Ureter (tissue), 1 donor: ENCODE results near the gene GNB1L. TPM values are rescaled to one million over a fixed set of nuclear protein-coding genes. Genes with fewer than 3 reads are reported as not detected.
A peak's percentile ranks its signal among the peaks of the same experiment; 100 is the strongest.

Experiments used
- DNase-seq: peaks from one replicate; pipeline ENCODE4 v3.0.0-alpha.2; 2020; ENCODE audit warnings: low spot score
- total RNA-seq: library from RNA; stranded (reverse); gene quantifications from one replicate; pipeline ENCODE4 v1.2.4, GENCODE V29; 2023
- donor health status: DM: yes; HTN: yes; CAD: no.

Gene GNB1L
- total RNA-seq, 1 donor from 2014 or later, result 6.0 TPM

DNA sequence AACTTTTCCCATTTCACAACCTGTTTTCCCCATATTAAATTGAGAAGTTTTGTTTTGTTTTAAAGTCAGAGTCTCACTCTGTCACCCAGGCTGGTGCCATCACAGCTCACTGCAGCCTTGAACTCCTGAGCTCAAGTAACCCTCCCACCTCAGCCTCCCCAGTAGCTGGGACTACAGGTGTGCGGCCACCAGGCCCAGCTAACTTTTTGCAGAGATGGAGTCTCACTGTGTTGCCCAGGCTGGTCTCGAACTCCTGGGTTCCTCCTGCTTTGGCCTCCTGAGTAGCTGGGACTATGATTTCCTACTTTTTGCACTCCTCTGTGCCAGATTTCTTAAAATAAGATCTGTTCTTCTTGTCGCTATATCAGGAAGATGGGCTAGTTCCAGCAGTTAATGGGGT, 44.9 kb downstream of the GNB1L start:
- DNase-seq, result no peak

DNA sequence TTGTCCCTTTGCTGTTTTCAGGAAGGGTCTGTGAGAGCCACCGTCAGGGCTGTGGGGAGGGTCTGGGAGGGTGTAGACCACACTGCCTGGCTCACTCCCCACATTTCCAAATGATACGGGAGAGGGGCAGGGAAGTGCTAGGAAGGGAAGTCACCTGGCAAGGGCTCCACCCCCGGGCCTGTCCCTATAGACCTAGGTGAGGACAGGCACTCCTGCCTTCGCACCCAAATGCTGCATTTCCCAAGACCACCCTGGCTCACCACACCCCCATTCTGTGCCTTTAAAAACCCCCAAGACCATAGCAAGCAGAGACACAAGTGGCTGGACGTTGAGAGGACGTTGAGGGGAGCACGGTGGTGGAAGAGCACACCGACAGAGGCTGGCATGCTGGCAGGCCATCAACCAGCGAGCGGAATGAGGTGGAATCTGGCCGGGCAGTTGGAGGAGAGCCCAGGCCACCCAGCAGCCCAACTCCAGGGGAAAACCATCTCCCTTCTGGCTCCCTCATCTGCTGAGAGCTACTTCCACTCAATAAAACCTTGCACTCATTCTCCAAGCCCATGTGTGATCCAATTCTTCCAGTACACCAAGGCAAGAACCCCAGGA, 45.7 kb downstream of the GNB1L start:
- DNase-seq, result no peak

DNA sequence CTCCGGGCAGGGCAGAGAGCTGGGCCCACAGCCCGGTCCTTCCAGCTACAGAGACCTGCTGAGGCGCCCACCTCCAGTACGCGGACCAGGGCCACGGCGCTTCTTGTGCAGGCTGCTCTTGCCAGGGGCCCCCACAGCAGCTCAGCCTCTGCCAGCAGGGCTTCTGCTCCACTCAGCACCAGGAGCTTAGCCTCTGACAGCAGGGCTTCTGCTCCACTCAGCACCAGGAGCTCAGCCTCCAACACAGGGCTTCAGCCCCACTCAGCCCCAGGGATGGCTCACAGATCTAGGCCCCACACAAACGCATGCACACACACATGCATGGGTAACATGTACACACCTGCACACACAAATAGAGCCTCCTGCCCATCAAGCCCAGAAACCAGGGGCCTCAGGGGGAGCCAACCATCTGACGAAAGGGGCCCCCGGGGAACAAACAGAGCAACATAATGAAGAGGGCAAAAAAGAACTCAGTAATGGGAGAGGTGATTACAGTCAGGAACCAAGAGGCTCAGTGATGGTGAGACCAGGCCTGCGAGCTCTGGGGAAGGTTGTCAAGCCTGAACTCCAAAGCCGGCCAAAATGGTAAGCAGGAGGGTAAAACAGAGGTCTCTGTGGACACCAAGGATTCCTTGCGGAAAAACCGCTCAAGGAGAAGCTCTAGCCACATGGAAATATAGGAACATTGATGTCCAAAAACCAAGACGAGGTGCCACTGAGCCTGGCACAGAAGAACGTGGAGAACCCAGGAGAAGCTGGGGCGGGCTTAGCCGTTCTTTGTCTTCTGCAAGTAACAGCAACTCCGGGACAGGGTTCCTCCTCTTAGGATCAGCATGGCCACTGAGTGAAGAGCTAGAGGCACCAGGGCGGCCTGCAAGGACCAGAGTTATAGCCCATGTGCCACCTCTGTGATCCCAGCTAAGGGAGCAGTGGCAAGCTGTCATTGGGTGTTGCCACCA, 46.5 kb downstream of the GNB1L start:
- DNase-seq, result no peak

DNA sequence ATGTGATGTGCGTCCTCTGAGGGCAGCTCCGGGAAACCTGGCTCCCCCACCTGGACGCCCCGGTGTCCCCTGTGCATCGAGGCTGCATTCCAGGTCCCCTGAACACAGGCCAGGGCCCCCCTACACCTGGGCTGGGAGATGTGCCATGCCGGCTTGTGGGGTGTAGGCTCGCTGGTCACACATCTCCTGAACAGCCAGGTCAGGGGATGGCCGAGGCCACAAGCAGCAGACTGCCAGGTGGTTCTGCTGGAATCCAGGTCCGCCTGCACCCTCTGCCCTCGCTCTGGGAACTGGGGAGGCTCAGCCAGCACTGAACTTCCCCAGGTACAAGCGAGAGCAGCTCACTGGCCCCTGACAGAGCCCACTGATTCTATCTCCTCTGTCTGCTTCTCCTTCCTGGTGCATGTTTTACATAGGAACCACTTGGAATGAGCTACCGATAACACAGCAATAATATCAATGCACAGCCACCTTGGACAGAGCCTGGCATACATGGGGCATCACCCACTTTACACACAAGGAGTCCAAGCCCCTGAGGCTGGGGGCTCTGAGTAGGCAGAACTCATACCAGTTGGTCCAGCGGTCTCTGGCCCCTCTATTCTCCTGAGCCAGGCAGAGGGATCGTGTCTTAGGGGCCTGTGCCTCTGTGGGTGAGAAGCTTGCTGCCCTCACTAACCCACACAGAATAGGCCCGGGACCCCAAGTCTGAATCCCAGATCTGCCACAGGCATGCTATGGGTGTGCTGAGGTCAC, 47.3 kb downstream of the GNB1L start:
- no peak for DNase-seq

DNA sequence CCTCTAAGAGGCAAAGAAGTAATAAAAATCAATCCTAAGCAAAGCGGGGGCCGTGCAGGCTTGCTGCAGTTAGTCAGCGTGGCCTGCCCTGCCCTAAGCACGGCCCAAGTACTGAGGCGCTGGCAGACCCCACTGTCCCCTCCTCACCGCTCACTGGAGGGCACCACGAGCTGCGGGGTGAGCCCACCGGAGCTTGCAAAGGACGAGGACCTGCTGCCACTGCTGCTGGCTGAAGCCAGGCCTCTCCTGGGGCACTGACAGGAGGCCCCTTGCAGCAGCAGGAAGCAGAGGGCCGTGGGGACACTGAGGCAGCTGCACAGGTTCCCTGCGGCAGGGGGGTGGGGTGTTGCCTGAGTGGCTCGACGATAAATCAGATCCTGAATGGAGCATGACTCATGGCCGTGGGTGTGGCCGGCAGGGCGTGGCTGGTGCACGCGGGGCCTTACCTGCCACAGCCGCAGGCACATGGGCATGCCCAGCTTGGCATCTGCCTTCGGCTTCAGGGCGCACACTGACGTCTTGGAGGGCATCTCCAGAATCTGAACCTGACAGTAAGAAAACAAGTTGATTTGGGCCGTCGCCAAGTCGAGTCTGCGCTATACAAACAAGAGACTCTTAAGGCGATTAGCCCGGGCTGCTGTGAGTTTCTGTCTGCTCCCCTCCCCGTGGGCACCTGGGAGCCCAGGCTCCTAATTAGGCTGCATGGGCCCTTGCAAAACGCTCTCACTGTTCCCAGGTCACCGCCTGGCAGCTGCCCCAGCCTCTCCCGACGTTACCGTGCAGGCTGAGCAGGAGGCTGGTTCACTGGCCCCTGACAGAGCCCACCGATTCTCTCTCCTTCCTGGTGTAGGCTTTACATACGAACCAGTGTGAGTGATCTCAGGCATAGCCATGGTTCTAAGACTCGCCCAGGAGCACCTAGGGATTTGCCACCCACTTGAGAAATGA, 48.2 kb downstream of the GNB1L start:
- peak; percentile 86 for DNase-seq

DNA sequence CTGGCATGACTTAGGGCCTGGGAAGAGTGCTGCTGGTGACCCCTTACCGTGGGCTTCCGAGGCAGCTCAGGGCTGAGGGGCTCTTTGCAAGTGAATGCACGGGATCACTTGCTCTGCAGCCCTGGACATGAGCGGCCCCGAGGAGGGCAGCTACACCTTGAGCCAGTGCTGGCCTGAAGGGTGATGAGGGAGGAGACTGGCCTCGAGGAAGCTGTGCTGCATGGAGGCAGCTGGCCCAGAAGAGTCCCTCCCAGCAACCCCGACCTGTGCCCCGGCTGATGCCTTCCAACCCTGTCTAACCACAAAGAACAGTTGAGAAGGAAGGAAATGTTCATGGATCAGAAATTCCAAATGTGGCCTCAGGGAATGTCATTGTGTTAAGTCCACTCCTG, 48.9 kb downstream of the GNB1L start:
- no peak for DNase-seq

DNA sequence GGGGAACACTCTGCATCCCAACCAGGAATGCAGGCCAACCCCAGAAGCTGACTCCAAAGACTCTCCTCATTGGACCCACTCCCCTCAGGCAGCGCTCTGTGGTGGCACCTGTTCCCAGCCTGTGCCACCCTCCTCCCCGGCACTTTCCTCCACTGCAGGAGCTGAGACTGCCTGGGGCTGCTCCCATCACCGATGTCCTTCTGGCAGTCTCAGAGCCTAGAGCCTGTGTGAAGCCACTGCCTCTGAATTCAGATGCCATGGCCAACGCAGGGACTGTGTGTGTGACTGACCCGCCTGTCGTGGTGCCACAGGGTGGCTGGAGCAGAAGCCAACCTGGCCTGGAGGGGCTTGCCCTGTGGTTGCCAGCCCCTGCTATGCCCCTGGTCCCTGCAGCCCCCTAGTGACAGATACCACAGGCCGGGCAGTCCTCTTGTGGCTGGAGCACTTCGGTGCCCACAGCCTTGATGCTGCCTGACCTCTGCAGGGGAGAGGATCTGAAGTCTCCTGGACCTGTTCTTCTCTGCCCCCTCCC, 50.9 kb downstream of the GNB1L start:
- DNase-seq, result no peak

DNA sequence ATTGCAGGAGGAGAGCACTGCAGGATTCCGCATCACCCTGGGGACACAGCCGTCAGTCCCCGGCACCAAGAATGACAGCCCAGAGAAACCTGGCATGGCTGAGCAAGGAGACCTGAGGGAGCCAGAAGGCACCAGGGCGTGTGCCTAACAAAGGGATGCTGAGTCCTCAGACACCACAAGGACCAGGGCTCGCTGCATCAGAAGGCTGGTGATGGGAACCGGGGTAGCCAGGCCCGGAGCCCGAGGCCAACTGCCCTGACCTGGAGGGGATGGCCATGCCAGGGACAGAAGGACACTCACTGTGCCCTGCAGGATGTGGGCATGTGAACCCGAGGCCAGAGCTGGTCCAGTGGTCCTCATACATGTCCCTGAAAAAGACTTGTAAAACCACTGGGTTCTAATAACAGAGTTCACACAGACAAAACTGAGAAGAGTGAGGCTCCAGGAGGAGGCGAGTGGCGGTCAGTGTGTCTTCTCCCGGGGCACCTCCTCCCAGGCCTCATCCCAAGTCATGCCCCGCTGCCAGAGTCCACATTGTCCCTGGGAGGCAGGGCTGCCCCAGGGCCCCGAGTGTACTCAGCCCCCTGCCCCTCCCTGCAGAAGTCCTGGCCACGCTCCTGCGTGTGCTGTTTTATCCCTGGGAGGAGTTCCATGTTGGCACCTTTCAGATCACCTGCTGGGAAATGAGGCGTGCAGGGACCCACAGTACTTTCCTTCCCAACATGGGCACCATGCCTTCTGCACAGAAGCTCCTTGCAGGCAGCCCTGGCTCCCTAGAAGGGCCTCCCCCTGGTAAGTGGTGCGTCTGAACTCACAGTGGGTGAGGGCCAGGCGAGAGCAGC, 51.6 kb downstream of the GNB1L start:
- no peak for DNase-seq

DNA sequence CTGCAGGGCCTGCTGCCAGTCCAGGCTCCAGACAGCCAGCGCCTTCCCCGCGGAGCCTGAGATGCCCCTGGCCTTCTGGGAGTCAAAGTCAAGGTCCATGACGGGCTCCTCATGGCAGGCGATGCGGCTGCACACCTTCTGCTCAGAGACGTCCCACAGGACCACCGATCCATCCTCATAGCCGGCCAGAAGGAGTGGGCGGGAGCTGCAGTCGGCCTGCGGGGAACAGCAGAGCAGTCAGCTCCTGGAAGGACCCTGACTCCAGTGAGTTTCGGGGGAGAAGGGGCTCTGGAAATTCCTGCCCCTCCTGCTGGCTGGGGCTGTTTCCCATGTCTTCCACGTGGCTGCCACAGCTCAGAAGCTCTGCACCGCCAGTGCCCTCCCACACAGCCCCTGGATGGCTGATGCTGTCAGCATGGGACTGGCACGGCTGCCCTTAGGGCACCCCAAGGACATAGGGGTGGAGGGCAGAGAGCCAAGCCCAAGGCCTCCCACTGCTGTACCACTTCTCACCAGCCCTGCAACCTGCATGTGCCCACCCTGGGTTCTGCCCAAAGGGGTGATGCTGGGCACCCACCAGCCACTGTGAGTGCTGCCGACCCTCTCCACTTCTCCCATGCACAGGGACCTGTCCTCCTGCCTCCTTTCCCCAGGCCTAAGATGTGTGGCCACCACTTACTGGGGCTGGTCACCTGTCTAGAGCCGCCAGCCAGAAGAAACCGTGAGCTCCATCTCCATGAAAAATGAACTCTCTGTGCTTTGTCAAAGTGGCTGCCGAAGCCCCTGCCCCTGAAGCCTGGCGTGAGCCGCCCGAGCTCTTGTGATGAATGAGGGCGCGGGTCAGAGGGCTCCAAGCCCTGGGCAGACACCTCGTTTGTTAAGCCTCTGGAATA, 52.4 kb downstream of the GNB1L start:
- DNase-seq, result no peak

DNA sequence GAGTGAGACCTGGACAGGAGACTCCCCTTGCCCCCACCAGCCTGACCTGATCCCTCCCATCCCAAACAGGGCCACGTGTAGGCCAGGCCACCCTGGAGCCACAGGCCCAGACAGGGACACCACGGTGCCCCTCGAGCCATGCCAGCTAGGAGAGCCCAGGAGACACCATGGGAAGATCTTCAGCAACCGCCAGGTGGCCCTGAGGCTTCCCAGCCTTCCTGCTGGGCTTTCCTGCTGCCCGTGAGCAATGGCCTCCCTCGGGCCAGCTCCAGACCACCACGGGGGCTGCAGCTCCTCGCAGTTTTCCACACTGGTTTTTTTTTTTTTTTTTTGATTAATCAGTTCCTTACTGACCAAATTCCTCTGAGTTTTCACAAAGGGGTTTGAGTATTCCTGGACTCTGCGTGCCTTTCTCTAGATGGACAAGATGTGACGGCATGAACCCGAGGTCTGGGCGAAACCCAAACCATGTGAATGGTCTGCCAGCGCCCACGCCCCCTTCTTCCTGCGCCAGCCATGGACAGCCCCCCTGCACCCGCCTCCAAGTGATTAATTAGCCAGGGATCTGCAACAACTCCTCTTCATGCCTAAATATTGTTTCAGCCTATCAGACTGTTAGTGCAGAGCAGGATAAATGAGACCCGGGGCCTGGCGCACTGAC, 53.2 kb downstream of the GNB1L start:
- no peak for DNase-seq

DNA sequence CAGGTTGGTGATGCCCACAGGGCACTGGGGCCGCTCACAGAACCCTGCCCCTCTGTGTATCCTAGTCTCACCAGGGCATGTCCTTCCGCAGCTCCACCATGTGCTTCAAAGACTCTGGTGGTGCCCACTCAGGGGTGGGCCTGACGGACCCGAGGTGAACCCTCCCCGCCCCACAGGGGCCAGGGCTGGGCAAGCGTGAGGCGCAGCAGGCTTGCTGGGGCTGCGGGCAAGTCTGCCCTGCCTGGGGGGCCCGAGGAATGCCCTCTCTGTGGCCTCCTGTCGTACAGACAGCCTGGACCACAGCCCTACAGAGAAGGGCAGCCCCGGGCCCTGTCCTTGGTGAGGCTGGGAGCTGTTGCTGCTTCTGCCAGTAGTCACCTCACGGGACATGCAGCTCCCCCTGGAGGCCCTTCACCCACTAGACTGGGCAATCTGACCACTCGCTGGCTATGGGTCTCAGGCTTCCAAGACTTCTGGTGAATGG, 53.9 kb downstream of the GNB1L start:
- no peak for DNase-seq

DNA sequence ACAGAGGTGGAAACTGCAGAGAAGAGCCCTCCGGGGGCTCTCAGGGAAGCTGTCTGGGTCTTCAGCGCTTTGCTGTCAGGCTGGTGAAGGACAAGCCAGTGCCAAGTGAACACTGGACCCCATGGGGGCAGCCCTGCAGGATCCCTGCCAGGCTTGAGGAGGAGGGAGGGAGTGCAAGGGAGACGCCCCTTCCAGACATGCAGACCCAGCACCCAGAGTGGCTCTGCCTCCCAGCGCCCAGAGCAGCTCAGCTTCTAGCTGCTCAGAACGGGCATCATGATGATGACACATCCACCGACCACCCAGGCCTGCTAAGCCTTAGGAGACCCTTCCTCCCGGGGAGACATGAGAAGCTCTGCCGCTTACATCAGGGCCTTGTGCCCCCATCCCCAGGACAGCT, 54.4 kb downstream of the GNB1L start:
- DNase-seq, result no peak

DNA sequence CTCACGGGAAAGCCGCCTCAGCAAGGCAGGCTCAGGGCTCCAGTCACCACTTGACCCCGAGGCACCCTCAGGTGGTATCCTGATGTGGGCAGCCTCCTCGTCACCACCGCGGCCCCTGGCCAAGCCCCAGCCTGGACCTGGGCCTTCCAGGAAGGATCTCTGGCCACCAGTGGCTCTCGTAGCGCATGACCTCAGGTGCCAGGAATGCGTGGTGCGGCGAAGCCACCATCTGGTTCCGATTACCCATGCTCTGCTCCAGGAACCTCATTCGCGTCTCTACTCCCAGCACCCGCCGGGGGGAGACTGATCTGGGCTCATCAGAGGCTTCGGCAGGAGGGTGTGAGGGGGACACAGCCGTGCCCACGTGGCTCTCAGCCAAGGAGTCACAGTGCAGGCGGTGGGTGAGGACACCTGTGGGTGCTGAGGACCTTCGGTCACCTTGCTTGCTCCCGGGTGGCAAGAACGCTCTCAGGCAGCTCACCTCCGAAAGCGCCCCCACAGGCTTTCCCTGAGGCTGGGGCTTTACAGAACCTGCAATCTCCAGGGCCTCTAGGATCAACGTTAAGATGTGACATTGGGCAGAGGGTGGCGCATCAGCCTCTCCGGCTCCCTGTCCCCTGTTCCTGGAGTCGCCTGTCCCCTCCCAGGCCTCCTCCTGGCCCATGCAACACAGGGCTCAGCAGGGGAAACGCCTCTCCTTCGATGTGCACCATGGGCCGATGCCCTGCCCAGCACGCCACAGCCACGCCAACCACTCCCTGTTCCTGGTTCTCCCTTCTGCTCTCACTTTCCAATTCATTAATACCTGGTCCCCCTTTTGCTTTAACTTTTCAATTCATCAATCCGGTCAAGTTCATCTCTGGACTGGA, 55.1 kb downstream of the GNB1L start:
- peak; percentile 67 for DNase-seq

DNA sequence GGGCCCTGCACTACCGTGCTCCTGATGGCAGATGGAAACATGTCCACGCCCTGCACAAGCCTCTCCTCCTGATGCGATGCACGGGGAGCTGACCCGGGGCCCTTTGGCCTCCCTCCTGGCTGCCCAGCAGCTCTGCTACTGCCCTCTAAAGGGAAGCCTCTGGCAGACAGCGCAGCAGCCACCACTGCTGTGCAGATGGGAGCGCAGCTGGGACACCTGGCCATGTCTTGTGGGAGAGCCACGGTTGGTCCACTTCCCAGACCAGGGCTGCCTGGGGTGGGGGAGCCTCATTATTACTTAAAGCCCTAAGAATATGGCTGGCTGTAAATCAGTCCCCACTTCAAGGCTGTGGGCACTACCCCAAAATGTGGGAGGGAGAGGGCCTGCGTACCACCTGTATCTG, 55.8 kb downstream of the GNB1L start:
- DNase-seq, result no peak

DNA sequence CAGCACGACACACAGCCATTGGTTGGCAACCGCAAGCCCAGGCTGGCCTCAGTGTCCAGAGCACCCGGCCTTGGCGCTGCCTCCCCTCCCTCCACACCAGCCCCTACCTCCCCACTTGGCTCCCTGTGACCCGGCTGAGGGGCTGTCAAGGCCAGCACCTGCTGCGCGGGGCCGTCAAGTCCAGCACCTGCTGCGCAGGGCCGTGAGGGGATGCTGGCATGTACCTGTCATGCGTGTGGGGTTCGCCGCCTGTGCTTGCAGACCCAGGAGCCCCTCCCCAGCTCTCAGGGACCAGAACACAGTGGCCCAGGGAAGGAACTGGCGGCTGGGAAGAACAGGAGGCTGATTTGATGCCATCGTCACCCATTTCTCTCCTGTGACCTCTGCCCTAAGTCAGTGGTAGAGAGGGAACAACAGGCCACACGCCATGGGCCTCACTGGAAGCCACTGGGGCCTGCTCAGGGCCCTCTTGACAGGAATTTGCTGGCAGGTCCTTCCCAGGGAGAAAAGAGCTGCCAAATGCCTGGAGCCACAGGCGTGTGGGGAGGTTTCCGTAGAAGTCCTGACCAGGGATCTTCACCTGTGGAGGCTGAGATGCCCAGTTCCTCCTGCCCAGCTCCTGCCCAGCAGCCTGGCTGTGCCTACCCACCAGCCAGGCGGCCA, 56.5 kb downstream of the GNB1L start:
- no peak for DNase-seq

DNA sequence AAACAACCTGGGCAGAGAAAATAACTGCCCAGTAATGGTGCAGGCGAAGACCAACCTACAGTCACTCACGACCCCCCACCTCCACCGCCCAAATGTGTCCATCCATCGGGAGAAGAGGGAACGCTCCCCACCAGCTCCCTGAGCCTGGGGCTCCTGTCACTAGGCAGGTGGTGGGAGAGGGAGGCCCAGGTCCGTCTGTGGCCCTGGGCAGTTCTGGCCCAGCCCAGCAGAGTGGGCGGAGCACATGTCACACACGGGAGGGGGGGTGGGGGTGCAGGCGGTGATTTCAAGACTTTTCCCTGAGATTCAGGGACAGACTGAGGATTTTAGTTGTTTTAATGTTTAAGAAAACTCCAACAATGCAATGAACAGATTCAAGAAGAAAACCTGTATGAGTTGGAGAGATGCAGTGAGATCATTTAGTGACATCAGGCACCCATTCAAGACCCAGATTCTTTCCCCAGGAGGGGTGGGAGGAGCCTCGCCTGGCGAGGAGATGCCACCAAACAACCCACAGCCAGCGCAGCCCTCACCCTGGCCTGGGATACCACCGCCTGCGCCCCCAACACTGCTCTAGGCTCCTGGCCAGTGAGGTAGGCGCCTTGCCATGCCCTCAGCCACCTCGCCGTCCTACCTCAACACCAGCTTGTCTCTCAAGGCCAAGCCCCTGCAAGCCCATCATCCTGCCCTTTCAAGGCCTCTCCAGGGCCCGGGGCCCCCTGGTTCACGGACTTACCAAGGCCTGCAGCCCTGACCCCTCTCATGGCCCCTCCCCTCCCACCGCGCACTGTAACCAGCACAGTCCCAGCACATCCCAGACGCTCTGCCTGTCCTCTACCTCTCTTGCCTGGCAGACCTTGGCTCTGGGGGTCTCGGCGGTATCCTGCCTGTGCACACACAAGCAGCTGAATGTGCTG, 57.3 kb downstream of the GNB1L start:
- no peak for DNase-seq
